SHP77 (cell line): ENCODE measurements around the gene TRABD.

Source experiments
- DNase-seq, 2 experiments: peaks; one replicate each; lab custom pipeline; 2025; lab: John Stamatoyannopoulos, UW

Gene TRABD

GRCh38 chr22:50186761-50187523 lies 1.2 kb downstream of the TRABD start:
- no peak for DNase-seq

- DNase-seq = no peak
These were observed 2.6 kb downstream of the TRABD start for GRCh38 chr22:50188356-50188755.

GRCh38 chr22:50189184-50189848 lies 3.6 kb downstream of the TRABD start:
- peak; percentile 48 to 67 for DNase-seq

GRCh38 chr22:50189849-50190181 lies 4.1 kb downstream of the TRABD start:
- peak; percentile 66 to 80 for DNase-seq

GRCh38 chr22:50190182-50190940 lies 4.6 kb downstream of the TRABD start:
- peak; percentile 76 to 84 for DNase-seq

GRCh38 chr22:50190941-50191741 lies 5.4 kb downstream of the TRABD start:
- no peak for DNase-seq

GRCh38 chr22:50192436-50193204 lies 6.9 kb downstream of the TRABD start:
- DNase-seq = no peak

- no peak for DNase-seq
These were observed 7.9 kb downstream of the TRABD start for GRCh38 chr22:50193621-50194020.

GRCh38 chr22:50194037-50194805 lies 8.5 kb downstream of the TRABD start:
- DNase-seq = no peak

- no peak for DNase-seq
These were observed 10.5 kb downstream of the TRABD start for GRCh38 chr22:50196256-50196655.

GRCh38 chr22:50197000-50197800 lies 11.5 kb downstream of the TRABD start:
- DNase-seq = no peak

- no peak for DNase-seq
These were observed 12.3 kb downstream of the TRABD start for GRCh38 chr22:50197856-50198623.

- DNase-seq = no peak
These were observed 12.9 kb downstream of the TRABD start for GRCh38 chr22:50198624-50199017.

GRCh38 chr22:50199251-50199721 lies 13.6 kb downstream of the TRABD start:
- no peak for DNase-seq

GRCh38 chr22:50199829-50200460 lies 14.2 kb downstream of the TRABD start:
- DNase-seq = no peak

- peak; percentile 79 to 91 for DNase-seq
These were observed 14.9 kb downstream of the TRABD start, which contains the start of gene SELENOO for GRCh38 chr22:50200461-50201190. SELENOO (plus strand) TSS chr22:50201011; CDS start chr22:50201037, 26 bp downstream.
